Spleen (tissue), 3 donors: ENCODE measurements around the gene LRRIQ4.

ENCODE experiments used
- POLR2A ChIP-seq, 3 donors: fragments of 450-650 bp; IDR thresholded peaks; one replicate each; pipeline ENCODE4 v1.5.1; 2017; ENCODE audit warnings: antibody characterized with exemption in 3 of 3, mild to moderate bottlenecking in 1 of 3
- POLR2AphosphoS5 ChIP-seq, 3 donors: sonication (generic); formaldehyde crosslinking; IDR thresholded peaks; one replicate each; pipeline ENCODE4 v1.5.1; 2017; ENCODE audit warnings: antibody characterized with exemption in 3 of 3

GRCh38 chr3:169781209-169781855, 31.3 kb upstream of the LRRIQ4 start:
- TF ChIP-seq POLR2A (IDR thresholded peaks at IDR 0.05) (no peak), POLR2AphosphoS5 (IDR thresholded peaks at IDR 0.05) (no peak)
